Lower leg skin (tissue), 4 donors: Measurements from ENCODE around the gene PDE7B. TPM values are rescaled to one million over a fixed set of nuclear protein-coding genes. Genes with fewer than 3 reads are reported as not detected.

Source experiments
- DNase-seq, 2 donors: peaks; one replicate each; pipeline ENCODE4 v3.0.0-alpha.2; 2019; ENCODE audit warnings: low spot score in 2 of 2
- H3K4me3 ChIP-seq: fragments of 200-600 bp; sonication (generic); 2 replicates; pipeline ENCODE4 v1.5.1; 2017; ENCODE audit warnings: mild to moderate bottlenecking, low read depth; ENCODE audit not compliant: poor library complexity, severe bottlenecking
- POLR2A ChIP-seq, 2 donors: fragments of 450-650 bp; IDR thresholded peaks; one replicate each; pipeline ENCODE4 v1.6.1; 2016 to 2017; ENCODE audit warnings: antibody characterized with exemption in 2 of 2, mild to moderate bottlenecking in 1 of 2, moderate library complexity in 1 of 2
- WGBS, 2 donors: methylation state at CpG; one replicate each; pipeline ENCODE4 v1.1.5; 2018; 5-methylcytosine and 5-hydroxymethylcytosine counted together
- intact Hi-C: fragments of 100-400 bp; cut with DNase I; formaldehyde crosslinking; loops from one replicate; pipeline ENCODE4 v1.15.0; 2023; ENCODE audit warnings: low total_unique reads
- total RNA-seq, 4 donors: library from RNA; depleted of rRNA; stranded (reverse); fragments of >200 nt; gene quantifications; one replicate each; pipeline ENCODE4 v1.1.0, GENCODE V29; 2016
- TF ChIP-seq, protein P1 (sequence below), 3 donors: fragments of 450-650 bp; IDR thresholded peaks; one replicate each; pipeline ENCODE4 v1.5.1; 2016; ENCODE audit warnings: antibody characterized with exemption in 3 of 3, mild to moderate bottlenecking in 3 of 3, moderate library complexity in 2 of 3

Gene PDE7B
- total RNA-seq, 4 donors from 2014 or later = 0.30 to 1.5 (median 0.89) TPM

DNA sequence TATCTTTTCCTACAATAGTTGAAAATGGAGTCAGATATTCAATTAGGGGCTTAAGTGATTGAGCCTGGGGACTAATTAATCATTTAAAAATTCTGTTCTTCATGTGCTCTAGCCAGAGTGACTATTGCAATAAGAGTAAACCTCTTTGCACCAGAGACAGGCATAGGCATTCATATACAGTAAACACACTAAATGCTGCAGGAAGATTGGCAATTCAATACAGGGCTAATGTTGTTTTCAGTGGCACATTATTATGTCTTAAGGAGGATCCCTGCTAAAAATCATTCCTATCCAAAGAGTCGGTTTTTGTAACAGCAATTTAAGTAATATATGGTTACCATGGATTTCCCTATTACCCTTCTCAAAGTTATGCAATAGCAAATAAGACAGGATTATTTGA is 1.2 kb downstream of the PDE7B start:
- DNase-seq = no peak
- TF ChIP-seq, protein P1, sequence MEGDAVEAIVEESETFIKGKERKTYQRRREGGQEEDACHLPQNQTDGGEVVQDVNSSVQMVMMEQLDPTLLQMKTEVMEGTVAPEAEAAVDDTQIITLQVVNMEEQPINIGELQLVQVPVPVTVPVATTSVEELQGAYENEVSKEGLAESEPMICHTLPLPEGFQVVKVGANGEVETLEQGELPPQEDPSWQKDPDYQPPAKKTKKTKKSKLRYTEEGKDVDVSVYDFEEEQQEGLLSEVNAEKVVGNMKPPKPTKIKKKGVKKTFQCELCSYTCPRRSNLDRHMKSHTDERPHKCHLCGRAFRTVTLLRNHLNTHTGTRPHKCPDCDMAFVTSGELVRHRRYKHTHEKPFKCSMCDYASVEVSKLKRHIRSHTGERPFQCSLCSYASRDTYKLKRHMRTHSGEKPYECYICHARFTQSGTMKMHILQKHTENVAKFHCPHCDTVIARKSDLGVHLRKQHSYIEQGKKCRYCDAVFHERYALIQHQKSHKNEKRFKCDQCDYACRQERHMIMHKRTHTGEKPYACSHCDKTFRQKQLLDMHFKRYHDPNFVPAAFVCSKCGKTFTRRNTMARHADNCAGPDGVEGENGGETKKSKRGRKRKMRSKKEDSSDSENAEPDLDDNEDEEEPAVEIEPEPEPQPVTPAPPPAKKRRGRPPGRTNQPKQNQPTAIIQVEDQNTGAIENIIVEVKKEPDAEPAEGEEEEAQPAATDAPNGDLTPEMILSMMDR (IDR thresholded peaks at IDR 0.05) = no peak
- TF ChIP-seq POLR2A (IDR thresholded peaks at IDR 0.05) = no peak
- no peak overlapping the region for H3K4me3 ChIP-seq
- intact Hi-C loops = no loop called here
- 45 to 69% methylated on average over 1 of the region's 1 CpG for WGBS, 2 donors

DNA sequence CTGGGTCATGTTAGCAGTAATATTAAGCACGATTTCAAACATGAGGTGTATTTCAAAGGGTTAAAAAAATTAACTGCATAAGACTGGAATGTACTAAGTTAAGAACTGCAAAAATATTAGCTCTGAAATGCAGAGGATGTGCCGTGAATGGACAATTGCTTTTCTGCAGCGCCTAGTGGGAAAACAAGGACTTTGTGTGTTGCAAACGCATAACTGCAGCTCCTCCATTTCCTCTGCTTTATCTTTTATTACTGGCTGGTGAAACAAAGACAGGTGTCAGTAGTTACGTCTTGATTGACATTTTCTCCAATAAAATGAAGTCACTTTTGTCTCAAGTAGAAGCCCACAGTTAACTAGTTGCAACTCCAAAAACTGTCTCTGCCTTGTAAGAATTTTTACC is 1.7 kb downstream of the PDE7B start:
- WGBS, 2 donors = 50 to 57% methylated on average over 5 of the region's 5 CpGs
- DNase-seq = no peak
- TF ChIP-seq, protein P1 (IDR thresholded peaks at IDR 0.05) = no peak
- no peak for TF ChIP-seq POLR2A (IDR thresholded peaks at IDR 0.05)
- H3K4me3 ChIP-seq = no peak overlapping the region
- intact Hi-C loops = no loop called here

DNA sequence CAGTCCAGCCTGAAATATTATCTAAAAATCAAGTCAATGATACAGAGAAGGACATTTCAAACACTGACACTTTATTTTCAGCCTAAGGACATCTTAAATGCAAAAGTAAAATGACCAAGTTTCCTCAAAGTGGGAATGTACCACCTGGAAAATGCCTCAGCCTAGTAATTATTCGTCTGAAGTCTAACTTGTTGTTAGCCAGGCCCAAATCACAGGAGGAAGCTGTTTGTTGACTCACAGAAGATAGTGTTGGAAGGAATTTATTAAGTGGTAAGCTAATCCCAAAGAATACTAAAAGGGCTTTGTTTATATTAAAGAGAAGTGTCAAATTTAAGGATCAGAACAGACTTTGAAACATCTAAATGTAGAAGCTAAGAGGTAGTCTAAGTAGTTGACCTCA is 2.5 kb downstream of the PDE7B start:
- WGBS, 2 donors = 54 to 62% methylated on average over 1 of the region's 1 CpG
- no peak for DNase-seq
- intact Hi-C loops = no loop called here
- H3K4me3 ChIP-seq = no peak overlapping the region
- TF ChIP-seq POLR2A (IDR thresholded peaks at IDR 0.05) = no peak
- TF ChIP-seq, protein P1 (IDR thresholded peaks at IDR 0.05) = no peak

DNA sequence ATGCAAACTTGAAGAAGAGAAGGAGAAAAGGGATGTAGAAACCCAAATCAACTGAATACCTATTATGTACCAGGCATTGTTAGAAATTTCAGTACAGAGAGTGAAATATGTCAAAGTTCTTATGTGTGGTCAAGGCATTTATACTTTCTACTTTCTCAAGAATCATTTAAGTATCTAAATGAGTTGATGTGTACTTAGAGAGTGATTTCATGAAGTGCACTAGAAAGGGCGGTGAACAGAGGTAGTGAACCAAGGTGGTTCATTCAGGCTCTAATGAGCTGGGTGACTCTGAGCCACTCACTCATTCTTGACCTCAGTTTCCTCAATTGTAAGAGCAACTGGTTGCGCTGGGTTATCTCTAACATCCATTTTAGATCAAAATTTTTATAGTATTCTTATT is 3.3 kb downstream of the PDE7B start:
- no peak overlapping the region for H3K4me3 ChIP-seq
- TF ChIP-seq, protein P1 (IDR thresholded peaks at IDR 0.05) = no peak
- no peak for TF ChIP-seq POLR2A (IDR thresholded peaks at IDR 0.05)
- WGBS, 2 donors = 93 to 97% methylated on average over 2 of the region's 2 CpGs
- DNase-seq = no peak
- intact Hi-C loops = no loop called here

DNA sequence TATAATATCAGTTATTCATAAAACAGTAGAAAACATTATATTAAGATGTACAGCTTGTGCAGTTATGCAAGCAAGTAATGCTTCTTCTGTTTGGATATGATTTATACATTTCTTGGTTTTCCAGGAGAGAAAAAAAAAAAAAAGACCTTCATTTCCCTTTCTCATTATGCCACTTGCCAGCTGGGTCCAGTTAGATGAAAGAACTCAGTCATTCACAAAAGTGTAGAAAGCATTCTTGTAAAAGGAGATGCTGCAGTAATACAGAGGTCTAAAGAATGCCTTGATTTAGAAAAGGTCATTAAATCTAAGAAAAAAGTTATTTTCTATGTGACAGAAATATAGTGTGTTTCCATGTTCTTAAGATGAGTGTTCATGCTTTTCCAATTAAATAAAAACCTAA is 7.4 kb downstream of the PDE7B start:
- no peak for DNase-seq
- no peak for TF ChIP-seq POLR2A (IDR thresholded peaks at IDR 0.05)
- TF ChIP-seq, protein P1 (IDR thresholded peaks at IDR 0.05) = no peak
- H3K4me3 ChIP-seq = no peak overlapping the region
- intact Hi-C loops = no loop called here

DNA sequence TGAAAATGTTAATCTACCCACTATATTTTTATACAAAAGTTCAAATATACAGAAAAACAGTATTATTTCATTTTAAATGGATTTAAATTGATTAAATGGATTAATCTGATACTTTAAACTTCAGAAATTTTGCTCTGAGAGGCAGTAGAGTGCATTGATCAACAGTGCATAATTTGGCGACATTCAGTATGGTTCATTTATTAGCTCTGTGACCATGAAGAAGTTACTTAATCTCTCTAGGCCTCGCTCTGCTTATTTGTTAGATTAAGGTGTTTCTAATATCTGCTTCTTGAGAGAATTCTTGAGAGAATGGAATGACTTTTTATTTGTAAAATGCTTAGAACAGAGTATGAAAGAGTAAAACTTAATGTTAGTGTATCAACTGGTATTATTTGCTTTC is 8.9 kb downstream of the PDE7B start:
- 95 to 99% methylated on average over 2 of the region's 2 CpGs for WGBS, 2 donors
- no peak overlapping the region for H3K4me3 ChIP-seq
- TF ChIP-seq, protein P1 (IDR thresholded peaks at IDR 0.05) = no peak
- no peak for TF ChIP-seq POLR2A (IDR thresholded peaks at IDR 0.05)
- intact Hi-C loops = no loop called here
- DNase-seq = no peak
